Measurements from ENCODE around the gene APLP2.
"Not testable (repeated sequence)": the region's sequence is repeated elsewhere in the genome, so short reads cannot be mapped to it uniquely, and the experiment has no call there.

The APLP2 gene

DNA sequence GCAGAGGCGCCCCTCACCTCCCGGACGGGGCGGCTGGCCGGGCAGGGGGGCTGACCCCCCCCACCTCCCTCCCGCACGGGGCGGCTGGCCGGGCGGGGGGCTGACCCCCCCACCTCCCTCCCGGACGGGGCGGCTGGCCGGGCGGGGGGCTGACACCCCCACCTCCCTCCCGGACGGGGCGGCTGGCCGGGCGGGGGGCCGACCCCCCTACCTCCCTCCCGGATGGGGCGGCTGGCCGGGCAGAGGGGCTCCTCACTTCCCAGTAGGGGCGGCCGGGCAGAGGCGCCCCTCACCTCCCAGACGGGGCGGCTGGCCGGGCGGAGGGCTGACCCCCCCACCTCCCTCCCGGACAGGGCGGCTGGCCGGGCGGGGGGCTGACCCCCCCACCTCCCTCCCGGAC is 21.5 kb downstream of the APLP2 start:
- not testable (repeated sequence) for DNase-seq (ENCODE audit: low read depth)

DNA sequence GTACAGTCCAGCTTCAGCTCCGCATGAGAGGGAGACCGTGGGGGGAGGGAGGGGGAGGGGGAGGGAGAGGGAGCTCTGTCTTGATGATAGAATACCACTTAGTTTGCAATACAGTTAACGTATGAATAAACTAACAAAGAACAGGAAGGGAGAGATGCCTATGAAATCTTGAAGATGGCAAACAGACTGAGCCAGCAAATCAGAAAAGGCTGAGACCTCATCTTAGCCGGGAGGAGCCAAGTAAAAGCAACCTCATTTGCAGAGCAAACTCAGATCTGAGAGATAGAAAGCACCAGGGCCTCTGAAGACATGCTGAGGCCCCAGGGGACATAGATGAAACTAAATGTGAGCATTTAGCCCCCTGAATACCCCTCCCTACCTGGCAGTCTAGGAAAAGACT is 23.0 kb downstream of the APLP2 start:
- no peak for DNase-seq (ENCODE audit: low read depth)

DNA sequence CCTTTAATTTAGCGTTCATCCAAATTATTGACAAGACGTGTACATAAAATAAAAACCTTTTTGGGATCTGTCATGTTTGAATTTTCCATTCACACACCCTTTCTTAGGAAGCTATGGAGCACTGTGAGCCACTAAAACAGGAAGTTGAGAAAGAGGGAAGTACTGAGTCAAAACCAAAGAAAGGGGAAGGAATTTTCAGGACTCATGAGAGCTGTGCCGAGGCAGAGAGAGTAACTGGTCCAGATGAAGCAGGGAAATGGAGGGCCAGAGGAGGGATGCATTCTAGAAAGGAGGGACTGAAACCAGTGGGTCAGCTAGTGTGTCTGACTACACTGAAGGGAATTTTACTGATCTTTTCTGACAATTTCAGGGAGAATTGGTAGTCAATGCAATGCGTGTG is 24.9 kb downstream of the APLP2 start:
- no peak for DNase-seq (ENCODE audit: low read depth)

DNA sequence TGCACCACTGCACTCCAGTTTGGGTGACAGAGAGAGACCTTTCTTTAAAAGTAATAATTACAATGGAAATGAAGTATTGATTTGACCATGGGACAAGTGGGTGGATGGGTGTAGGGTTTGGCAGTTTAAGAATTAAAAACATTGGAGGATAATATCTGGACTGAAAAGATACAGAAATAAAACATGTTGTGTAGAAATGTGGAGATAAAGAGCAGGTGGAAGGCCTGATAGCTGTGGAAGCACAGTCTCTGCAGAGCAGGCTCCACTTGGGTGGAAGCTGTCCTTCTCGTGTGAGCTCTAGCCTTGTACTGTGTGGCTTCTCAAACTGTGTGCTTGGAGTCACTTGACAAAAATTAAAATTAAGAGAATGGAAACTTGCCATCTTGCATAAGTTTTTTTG is 25.6 kb downstream of the APLP2 start:
- no peak for DNase-seq (ENCODE audit: low read depth)

DNA sequence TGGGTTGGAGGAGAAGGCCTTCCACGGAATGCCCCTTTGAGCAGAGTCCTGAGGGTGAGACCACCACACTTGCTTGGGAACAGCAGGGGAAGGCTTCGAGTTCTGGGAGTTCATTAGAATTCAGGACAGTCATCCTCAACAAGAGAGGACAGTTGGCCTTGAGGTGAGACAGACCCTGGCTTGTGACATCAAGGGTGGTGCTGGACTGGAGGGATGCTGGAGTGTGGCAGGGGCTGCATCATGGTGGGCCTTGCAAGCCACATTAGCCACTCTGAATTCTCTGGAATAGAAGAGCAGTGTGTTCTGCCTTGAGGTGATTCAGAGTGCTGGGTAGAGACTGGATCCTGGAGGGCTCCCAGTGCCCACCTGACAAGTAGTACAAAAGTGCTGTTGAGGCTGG is 26.3 kb downstream of the APLP2 start:
- no peak for DNase-seq (ENCODE audit: low read depth)

DNA sequence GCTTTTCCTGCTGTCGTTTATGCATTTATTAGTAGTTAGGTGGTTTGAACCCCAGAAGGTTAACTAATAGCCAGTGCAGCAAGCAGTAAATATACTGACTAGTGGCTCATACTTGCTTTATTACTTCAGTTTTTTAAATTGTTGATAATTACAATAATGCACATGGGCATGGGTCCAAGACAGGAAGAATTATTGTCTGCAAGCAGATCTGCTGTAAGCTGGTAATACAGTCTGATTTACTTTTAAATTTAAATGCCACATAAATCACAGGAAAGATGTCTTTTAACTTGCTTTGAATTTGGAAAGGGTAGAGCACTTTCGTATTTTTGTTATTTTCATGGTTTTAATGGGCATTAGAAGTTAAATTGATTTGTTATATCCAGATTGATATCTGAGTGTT is 27.1 kb downstream of the APLP2 start:
- DNase-seq (ENCODE audit: low read depth), result no peak

DNA sequence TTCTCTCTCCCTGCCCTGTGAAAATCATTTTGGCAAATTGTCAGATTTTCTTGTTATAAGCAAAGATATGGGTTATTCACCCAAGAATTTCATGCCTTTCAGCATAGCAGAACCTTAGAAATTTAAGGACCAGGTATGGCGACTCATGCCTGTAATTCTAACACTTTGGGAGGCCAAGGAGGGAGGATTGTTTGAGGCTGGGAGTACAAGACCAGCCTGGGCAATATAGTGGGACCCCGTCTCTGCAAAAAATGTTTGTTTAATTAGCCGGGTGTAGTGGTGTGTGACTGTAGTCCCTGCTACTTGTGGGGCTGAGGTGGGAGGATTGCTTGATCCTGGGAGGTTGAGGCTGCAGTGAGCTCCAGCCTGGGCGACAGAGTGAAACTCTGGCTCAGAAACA is 27.6 kb downstream of the APLP2 start:
- DNase-seq (ENCODE audit: low read depth), result no peak

DNA sequence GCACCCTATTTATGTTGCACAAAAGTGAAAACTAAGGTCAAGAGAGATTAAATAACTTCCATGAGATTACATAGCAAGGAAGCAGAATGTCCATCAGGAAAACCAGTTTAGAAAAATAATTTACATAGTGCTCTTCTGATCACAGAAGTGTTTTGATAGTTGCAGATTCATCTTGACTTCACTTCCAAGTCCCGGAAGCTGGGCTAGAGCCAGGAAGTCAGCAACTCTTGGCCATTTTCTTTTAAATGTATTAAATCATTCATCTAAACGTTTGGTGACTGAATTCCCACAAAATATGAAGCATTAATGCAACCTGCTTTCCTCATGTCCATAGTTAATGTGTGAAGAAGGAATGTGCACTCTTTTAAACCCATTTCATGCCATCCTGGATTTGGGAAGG is 29.7 kb downstream of the APLP2 start:
- no peak for DNase-seq (ENCODE audit: low read depth)

DNA sequence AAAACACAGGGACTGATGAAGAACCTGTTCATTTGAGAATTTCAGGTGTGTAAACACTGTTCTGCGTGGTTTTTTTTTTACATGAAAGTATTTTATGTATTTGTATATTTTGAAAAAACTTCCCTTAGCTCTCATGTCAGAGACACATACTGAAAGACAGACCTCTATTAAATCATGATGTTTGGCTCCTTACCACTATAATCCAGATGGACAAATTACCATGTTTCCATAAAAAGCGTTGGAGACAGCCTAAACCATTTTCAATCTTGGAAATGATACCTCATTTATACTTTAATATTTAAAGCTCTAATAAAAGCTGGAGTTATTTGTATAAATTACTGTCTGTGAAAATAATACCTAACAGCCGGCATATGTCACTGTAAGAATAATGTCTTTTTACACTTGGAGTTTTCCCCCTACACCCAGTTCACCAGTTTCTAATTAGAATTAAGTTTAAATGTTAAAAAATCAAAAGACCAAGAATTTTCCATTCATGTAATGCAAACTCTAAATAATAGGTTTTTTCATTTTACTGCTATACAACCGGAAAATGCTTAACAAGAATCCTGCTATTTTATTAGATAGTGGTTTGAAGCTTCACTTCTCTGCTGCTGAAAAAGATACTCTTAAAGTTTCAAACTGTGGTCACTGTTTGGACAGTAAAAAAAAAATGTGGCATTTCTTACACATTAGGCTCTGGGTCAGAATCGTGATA is 30.8 kb downstream of the APLP2 start:
- no peak for DNase-seq (ENCODE audit: low read depth)

DNA sequence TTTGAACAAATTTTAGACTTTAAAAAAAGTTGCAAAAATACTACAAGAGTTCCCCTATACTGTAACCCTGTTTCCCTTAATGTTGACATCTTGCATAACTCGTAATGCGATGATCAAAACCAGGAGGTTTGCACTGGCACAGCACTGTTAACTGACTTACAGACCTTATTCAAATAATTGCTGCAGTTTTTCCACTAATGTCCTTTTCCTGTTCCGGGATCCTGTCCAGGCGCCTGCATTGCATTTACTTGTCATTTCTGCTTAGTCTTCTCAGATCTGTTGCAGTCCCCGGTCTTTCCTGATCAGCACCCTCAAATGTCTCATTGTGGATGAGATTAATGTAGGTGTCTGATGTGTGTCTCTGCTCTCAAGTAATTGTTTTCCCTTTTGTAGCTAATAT is 32.0 kb downstream of the APLP2 start:
- no peak for DNase-seq (ENCODE audit: low read depth)

DNA sequence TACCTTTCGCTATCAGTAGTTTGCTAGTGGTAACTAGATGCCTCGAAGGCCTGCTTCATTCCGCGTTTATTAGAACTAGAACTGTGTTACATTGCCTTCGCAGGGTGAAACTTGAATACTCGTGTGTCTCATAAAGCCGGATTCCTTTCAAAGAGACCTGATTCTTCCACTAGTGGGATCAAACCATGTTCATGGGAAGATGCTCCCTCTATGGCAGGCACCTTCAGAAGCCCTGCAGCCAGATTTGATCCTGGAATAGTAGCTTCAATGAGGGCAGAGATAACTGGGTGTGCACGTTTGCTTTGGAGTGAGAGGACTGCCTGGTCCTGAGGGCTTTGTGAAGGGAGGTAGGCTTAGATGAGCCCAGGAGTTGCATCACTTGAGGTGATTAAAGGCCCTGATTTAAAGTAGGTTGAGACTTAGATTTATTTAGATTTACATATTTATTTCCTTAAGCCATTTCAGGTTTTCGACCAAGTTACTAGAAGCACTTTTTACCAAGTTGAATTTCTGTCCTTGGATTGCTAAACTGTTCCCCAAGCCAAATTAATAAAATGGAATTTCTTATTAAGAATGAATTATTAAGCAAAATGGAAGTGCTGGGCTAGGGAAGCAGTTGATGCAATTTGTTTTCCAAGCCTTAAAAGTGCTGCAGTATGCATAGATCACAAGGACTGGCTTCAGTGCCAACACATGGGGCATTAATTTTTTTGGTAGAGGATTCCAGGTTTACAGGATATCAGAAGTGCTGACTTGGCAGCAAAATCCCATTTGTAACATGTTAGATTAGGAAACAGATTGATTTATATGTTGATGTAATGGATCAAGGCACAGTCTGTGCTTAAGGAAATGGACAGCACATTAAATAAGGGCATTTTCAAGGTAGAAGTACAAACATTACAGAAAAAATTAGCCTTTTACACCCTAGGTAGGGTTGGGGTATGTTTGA is 32.9 kb downstream of the APLP2 start:
- no peak for DNase-seq (ENCODE audit: low read depth)

DNA sequence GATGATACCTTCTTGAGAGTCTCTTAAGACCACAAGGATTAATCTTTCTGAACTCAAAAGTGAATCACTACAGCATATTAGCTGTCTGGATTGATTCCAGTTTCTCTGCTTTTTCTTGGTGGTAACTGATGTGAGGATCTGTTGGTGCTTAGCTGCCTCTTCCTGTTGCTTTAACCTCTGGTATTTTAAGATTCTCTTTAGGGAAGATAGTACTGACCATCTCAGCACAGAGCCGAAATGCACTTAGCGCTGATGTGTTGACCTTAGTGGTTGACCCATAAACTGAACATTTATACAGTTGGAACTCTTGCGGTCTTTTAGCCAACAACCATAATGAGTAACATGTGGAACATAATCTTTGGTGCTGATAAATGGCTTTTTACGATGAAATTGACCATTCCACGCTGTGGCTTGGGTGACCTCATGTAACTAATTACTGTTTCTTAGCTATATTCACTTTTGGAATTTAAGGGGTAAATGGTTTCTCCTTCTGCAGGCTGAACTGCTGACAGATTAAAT is 33.7 kb downstream of the APLP2 start:
- no peak for DNase-seq (ENCODE audit: low read depth)

DNA sequence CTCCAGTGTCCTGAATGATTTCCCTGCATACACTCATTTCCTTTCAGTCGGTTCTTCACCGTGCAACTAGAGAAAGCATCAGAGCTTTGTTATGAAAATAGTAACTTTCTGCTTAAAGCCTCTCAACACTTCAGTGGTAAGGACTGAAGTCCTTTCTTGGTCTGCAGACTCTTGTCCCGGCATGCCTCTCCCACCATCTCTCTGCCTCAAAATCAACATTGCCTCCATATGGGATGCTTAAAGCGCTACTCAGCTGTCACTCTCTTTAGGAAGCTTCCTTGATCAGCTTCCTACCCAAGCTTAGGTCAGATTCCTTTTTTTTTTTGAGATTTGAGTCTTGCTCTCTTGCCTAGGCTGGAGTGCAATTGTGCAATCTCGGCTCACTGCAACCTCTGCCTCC is 36.7 kb downstream of the APLP2 start:
- DNase-seq (ENCODE audit: low read depth), result no peak

DNA sequence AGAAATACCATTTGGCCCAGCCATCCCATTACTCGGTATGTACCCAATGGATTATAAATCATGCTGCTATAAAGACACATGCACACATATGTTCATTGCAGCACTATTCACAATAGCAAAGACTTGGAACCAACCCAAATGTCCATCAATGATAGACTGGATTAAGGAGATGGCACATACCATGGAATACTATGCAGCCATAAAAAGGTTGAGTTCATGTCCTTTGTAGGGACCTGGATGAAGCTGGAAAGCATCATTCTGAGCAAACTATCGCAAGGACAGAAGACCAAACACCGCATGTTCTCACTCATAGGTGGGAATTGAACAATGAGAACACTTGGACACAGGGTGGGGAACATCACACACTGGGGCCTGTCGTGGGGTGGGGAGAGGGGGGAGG is 39.0 kb downstream of the APLP2 start:
- not testable (repeated sequence) for DNase-seq (ENCODE audit: low read depth)

DNA sequence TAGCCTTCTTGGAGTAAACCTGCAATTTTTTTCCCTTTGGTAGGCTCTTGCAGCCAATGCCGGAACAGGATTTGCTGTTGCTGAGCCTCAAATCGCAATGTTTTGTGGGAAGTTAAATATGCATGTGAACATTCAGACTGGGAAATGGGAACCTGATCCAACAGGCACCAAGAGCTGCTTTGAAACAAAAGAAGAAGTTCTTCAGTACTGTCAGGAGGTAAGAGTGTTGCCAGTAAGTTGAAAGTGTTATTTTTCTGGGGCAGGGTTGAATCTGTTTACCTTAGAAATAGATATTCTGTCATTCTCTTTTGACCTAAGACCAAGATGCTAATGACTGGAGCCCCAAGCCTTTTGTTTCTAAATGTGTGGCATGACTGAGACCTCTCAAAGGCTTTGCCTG is 39.7 kb downstream of the APLP2 start:
- DNase-seq (ENCODE audit: low read depth), result no peak

DNA sequence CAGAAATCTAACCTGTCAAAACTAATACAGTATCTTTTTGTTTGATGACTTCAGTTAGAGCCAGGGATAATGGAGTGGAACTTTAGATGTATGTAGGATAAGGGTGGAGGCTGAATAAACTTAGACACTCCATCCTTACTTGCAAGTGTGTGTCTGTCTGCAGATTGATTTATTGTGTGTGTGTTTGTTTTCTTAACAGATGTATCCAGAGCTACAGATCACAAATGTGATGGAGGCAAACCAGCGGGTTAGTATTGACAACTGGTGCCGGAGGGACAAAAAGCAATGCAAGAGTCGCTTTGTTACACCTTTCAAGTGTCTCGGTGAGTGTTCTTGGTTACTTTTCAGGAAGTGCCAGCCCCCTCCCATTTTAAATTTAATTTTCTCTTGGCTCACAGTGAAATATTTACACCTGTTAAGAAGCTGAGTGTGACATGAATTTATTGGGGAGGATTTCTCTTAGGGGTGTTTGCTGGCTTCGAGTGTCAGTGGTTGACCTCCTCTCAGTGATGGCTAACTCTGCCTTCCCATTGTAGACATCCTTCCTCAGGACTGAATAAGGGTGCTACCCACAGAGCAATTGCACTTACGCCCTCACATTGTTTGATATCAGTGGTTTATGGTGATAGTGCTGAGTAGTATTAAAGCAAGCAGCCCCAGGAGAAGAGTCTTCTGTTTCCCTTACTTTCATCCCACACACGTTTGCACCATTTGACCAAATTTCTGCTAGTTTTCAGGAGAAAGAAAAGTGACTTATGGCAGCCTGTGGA is 40.8 kb downstream of the APLP2 start:
- no peak for DNase-seq (ENCODE audit: low read depth)

DNA sequence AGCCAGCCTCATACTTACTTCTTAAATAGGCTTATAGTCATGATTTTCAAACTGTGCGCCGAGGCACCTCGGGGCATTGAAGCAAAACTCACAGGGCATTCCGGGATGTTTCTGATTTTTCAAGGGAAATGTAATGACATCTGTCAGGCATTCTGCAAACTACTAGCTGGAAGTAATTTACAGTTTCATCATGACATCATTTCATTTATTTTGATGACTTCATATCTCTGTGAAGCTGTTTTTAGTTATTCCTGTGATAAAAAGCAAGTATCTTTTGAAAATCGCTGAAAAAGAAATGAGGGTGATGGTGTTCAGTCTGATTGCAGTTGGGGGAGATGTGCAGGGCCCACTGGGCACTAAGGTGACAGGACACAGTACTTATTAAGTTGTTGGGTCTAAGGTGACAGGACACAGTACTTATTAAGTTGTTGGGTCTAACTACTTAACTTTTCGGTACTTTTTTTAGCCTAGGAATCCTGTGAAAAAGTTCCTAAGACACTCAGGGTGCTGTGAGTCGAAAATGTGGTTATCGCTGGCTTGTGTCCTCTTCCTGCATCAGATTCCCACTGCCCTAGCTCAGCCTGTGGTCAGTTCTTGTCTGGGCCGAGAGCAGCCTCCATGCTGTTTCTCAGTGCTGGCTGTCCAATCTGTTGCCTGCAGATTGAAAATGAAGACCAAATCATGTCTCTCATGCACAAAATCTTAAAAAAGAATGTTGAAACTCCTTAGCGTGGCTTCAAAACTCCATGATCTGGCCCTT is 42.6 kb downstream of the APLP2 start:
- DNase-seq (ENCODE audit: low read depth), result no peak

DNA sequence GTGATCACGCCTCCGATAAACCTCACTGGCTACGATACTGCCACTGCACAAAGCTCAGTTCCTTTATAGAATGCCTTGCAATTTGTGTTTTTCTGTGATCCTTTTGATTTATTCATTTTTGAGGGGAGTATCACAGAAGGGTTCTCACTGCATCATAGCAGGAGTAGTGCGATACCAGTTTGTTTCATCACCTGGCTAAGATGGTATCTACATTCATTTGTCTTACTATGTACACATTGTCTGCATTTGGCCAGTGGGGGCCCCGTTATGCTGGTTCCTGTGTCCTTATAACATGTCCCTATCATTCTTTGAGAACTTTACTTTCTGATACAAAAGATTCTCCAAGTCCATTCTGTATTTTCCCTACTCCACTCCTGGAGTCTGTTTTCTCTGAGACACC is 44.6 kb downstream of the APLP2 start:
- DNase-seq (ENCODE audit: low read depth), result no peak

DNA sequence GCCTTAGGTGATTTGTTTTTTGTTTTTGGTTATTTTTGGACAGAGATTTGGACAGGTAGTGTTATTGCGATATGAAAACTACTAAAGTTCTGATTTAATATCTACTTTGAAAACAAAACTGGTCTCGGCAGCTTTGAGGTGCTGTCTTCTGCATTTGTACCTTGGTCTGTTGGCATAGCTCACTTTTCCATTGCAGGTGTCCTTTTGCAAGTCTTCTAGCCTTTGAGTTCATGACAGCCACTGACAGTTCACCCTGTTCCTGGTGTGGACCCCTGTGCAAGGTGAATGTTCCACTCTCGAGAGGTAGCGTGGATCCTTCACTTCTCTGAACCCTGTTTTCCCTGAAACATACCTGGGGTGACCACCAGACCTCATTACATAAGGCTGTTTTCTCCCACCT is 45.0 kb downstream of the APLP2 start:
- DNase-seq (ENCODE audit: low read depth), result no peak

DNA sequence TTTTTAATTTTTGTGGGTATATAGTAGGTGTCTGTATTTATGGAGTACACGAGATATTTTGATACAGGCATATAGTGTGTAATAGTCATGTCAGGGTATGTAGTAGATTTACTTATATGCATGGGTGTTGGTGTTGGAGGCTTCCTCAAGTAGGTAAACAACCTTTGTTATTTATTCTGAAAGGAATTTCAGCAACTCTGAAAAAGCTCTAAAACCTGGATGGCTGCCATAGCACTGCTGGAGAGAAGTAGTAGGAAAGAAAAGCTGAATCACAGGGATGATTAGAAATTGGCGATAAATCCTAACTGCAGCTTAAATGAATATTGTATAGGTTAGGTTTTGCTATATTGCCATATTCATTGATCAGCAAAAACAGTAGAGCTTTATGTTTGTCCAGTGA is 45.5 kb downstream of the APLP2 start:
- no peak for DNase-seq (ENCODE audit: low read depth)

DNA sequence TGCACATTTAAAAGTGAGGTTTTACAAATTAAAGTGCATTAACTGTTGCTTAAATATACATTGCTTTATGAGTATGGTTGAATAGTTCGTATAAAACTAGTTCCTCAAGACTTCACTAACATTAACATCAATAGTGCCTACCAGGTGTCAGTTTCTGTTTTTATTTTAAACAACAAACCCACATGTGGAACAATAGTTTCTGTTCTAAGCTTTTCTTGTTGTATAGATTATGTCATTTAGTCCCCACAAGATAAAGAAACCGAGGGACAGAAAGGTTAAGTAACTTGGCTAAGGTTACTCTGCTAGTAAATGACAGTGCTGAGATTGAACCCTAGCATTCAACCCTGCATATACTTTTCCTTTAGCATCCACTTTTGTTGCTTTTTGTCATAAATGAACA is 48.5 kb downstream of the APLP2 start:
- no peak for DNase-seq (ENCODE audit: low read depth)
